GM12878 (cell line): ENCODE data around the gene ACP4. TPM values are rescaled to one million over a fixed set of nuclear protein-coding genes. Genes with fewer than 3 reads are reported as not detected.

Experiments
- ATAC-seq: fragments of 200-7000 bp; cut with Tn5 transposase; 3 replicates; pipeline ENCODE4 v1.9.1; 2020; ENCODE audit warnings: mild to moderate bottlenecking, moderate library complexity
- BruUV-seq: library from RNA; stranded (reverse); fragments of 400-500 nt; replicated peaks from 2 replicates; lab custom pipeline; 2021; lab: Mats Ljungman, UMichigan
- CTCF ChIA-PET: fragments of 300-600 bp; sonication (Branson Sonifier 250); formaldehyde crosslinking; extraction: SDS; loops from one replicate; lab custom pipeline; 2021; ENCODE audit warnings: inconsistent platforms; lab: Yijun Ruan, JAX
- POLR2A ChIA-PET: fragments of 350-600 bp; formaldehyde crosslinking; extraction: SDS; loops from one replicate; lab custom pipeline; 2021; ENCODE audit warnings: inconsistent platforms; lab: Charles Lee
- RAD21 ChIA-PET: fragments of 300-600 bp; sonication (Branson Sonifier 250); formaldehyde crosslinking; loops from one replicate; lab custom pipeline; 2023; ENCODE audit warnings: antibody characterized with exemption; ENCODE audit not compliant: unreplicated experiment; lab: Charles Lee
- SMC1A ChIA-PET: fragments of 300-600 bp; sonication (Branson Sonifier 250); formaldehyde crosslinking; loops from one replicate; lab custom pipeline; 2023; ENCODE audit not compliant: unreplicated experiment, uncharacterized antibody; lab: Charles Lee
- DNase-seq: peaks from one replicate; pipeline ENCODE4 v3.0.0-alpha.2; 2011; ENCODE audit warnings: low read depth, low spot score
- FAIRE-seq: peaks from 3 replicates; lab custom pipeline; 2011; peaks lifted over from hg19 to GRCh38; lab: Jason Lieb, UNC
- H2AFZ ChIP-seq: 2 replicates; pipeline ENCODE4 v1.6.0; 2011; ENCODE audit warnings: low read depth, low read length, control low read depth; ENCODE audit not compliant: control insufficient read depth
- H3K27ac ChIP-seq: 2 replicates; pipeline ENCODE4 v1.5.1; 2011; ENCODE audit warnings: control low read depth; ENCODE audit not compliant: control insufficient read depth, insufficient read depth
- H3K27me3 ChIP-seq, 2 experiments: replicated peaks in 1 of 2; 2 replicates each; pipeline versions ENCODE4 v1.6.0 to v1.6.1; 2011; ENCODE audit warnings: low read length in 1 of 2; ENCODE audit not compliant: control insufficient read depth in 2 of 2, insufficient read depth in 2 of 2
- H3K36me3 ChIP-seq, 2 experiments: 2 replicates each; pipeline ENCODE4 v1.5.1; 2011; ENCODE audit warnings: low read length in 1 of 2; ENCODE audit not compliant: control insufficient read depth in 2 of 2, insufficient read depth in 2 of 2
- H3K4me1 ChIP-seq: 2 replicates; pipeline ENCODE4 v1.6.1; 2011; ENCODE audit warnings: mild to moderate bottlenecking, low read length, moderate library complexity, mixed read lengths; ENCODE audit not compliant: control insufficient read depth, insufficient read depth
- H3K4me2 ChIP-seq: 2 replicates; pipeline ENCODE4 v1.6.0; 2011; ENCODE audit warnings: control low read depth; ENCODE audit not compliant: control insufficient read depth, insufficient read depth
- H3K4me3 ChIP-seq: fragments of 200-600 bp; sonication (generic); 2 replicates; pipeline ENCODE4 v1.5.1; 2016
- H3K79me2 ChIP-seq: 2 replicates; pipeline ENCODE4 v1.6.0; 2011; ENCODE audit warnings: low read length; ENCODE audit not compliant: control insufficient read depth, insufficient read depth
- H3K9ac ChIP-seq: 2 replicates; pipeline ENCODE4 v1.8.0; 2011; ENCODE audit warnings: low read length, control low read depth, mixed read lengths; ENCODE audit not compliant: control insufficient read depth, insufficient read depth
- H3K9me3 ChIP-seq: replicated peaks from 3 replicates; pipeline ENCODE4 v1.5.1; 2011; ENCODE audit warnings: mild to moderate bottlenecking, low read length; ENCODE audit not compliant: control insufficient read depth, insufficient read depth
- H4K20me1 ChIP-seq: 2 replicates; pipeline ENCODE4 v1.6.0; 2011; ENCODE audit not compliant: control insufficient read depth, insufficient read depth
- BHLHE40 ChIP-seq, 2 experiments: fragments of 450-650 bp in 1 of 2; IDR thresholded peaks; 2 replicates each; pipeline ENCODE4 v1.6.1; 2011 to 2017; ENCODE audit warnings: low read depth in 2 of 2, borderline replicate concordance in 1 of 2, improper control_type of control experiment in 1 of 2, low read length in 1 of 2, mild to moderate bottlenecking in 1 of 2
- CBX3 ChIP-seq: fragments of 200-600 bp; sonication (generic); IDR thresholded peaks from 2 replicates; pipeline ENCODE4 v1.6.1; 2016; ENCODE audit warnings: low read depth, borderline replicate concordance
- HDAC2 ChIP-seq: fragments of 200-600 bp; sonication (generic); IDR thresholded peaks from 2 replicates; pipeline ENCODE4 v1.6.1; 2017
- IKZF1 ChIP-seq: fragments of 450-650 bp; conservative IDR thresholded peaks from 2 replicates; pipeline ENCODE4 v1.6.1; 2017; ENCODE audit warnings: antibody characterized with exemption, mild to moderate bottlenecking
- MTA3 ChIP-seq: IDR thresholded peaks from 2 replicates; pipeline ENCODE4 v1.6.1; 2012; ENCODE audit warnings: low read length, inconsistent platforms, borderline replicate concordance
- SKIL ChIP-seq: fragments of 450-650 bp; IDR thresholded peaks from 2 replicates; pipeline ENCODE4 v1.6.1; 2017; ENCODE audit warnings: mild to moderate bottlenecking, low read depth, inconsistent platforms; ENCODE audit not compliant: poor library complexity, severe bottlenecking
- WGBS: methylation state at CpG from one replicate; pipeline ENCODE4 v1.1.6; 2016; ENCODE audit warnings: low lambda C conversion rate; ENCODE audit not compliant: insufficient replicate concordance, insufficient coverage; ENCODE audit errors: missing lambda C conversion rate; 5-methylcytosine and 5-hydroxymethylcytosine counted together
- in situ Hi-C: fragments of 300-500 bp; cut with MboI; formaldehyde crosslinking; loops from 9 replicates; pipeline ENCODE4 v1.14.3; 2018; ENCODE audit warnings: mixed read lengths
- intact Hi-C: fragments of 100-400 bp; cut with micrococcal nuclease; formaldehyde crosslinking; loops from one replicate; pipeline ENCODE4 v1.14.2; 2022; ENCODE audit not compliant: unreplicated experiment
- polyA plus RNA-seq, 11 experiments: library from polyadenylated mRNA; depleted of rRNA in 4 of 11; unstranded in 6 of 11; stranded (reverse) in 5 of 11; fragments of >200 nt; fragmentation: Nextera tagmentation in 4 of 11; fragmentation: Illumina TruSeq in 1 of 11; extraction: Ambion mirVana in 4 of 11; extraction: Trizol in 1 of 11; gene quantifications; 1 replicate in 1 of 11; 2 replicates in 10 of 11; pipeline versions ENCODE4 v1.2.1 to v1.2.3, GENCODE V29; 2011 to 2016; ENCODE audit warnings: inconsistent platforms in 2 of 11, missing spikeins in 2 of 11, low read depth in 1 of 11
- total RNA-seq, 4 experiments: library from RNA; depleted of rRNA in 3 of 4; stranded (reverse); fragments of >200 nt in 3 of 4; fragmentation: Illumina TruSeq in 1 of 4; extraction: Trizol in 1 of 4; gene quantifications; 2 replicates each; pipeline versions ENCODE4 v1.2.1 to v1.2.3, GENCODE V29; 2013 to 2021

ACP4 gene
- total and polyA plus RNA-seq, 10 of the 15 experiments (the other 5 are each of a cell fraction or from before 2014, with no cell fraction given): not detected

GRCh38 chr19:50743537-50743936, 46.7 kb upstream of the ACP4 start:
- H3K4me3 ChIP-seq: no peak overlapping the region
- FAIRE-seq (no peak), DNase-seq (no peak)
- TF ChIP-seq IKZF1 (no peak), SKIL (no peak), BHLHE40 (IDR thresholded peaks at IDR 0.05; ENCODE audit: borderline replicate concordance in 1 of 2, low read depth in 2 of 2, low read length in 1 of 2) (no peak), CBX3 (no peak), MTA3 (no peak), HDAC2 (no peak)
- TF ChIP-seq, all 136 proteins: peak for 0
- Histone ChIP-seq H4K20me1 (no peaks in the 10 kb centered on the region), H2AFZ (no peak overlapping the region), H3K9ac (no peak overlapping the region), H3K27me3 (no peaks in the 10 kb centered on the region), H3K4me2 (no peak overlapping the region), H3K27ac (no peak overlapping the region), H3K36me3 (no peaks in the 10 kb centered on the region), H3K4me1 (no peaks in the 10 kb centered on the region), H3K79me2 (no peaks in the 10 kb centered on the region), H3K9me3 (no peaks in the 10 kb centered on the region)
- in situ Hi-C loops: no loop called here
- ChIA-PET RAD21 (no interaction called here), CTCF (no interaction called here), SMC1A (no interaction called here), POLR2A (no interaction called here)
- WGBS: 57% methylated on average over 5 of the region's 6 CpGs
- intact Hi-C loops: no loop called here
- ATAC-seq: no peak
- no TSS peak for BruUV-seq
